HG03342 (cell line): ENCODE measurements around the gene DNM3.

ENCODE experiments used
- ATAC-seq: cut with Tn5 transposase; IDR thresholded peaks from one replicate; pipeline ENCODE4 v1.9.1; 2021; ENCODE audit warnings: mild to moderate bottlenecking, moderate library complexity; ENCODE audit not compliant: unreplicated experiment

The DNM3 gene

GRCh38 chr1:172211221-172211620, 369.9 kb downstream of the DNM3 start:
- no peak for ATAC-seq

GRCh38 chr1:172212124-172212523, 370.8 kb downstream of the DNM3 start:
- ATAC-seq, result no peak

GRCh38 chr1:172215006-172215405, 373.7 kb downstream of the DNM3 start:
- no peak for ATAC-seq

DNA sequence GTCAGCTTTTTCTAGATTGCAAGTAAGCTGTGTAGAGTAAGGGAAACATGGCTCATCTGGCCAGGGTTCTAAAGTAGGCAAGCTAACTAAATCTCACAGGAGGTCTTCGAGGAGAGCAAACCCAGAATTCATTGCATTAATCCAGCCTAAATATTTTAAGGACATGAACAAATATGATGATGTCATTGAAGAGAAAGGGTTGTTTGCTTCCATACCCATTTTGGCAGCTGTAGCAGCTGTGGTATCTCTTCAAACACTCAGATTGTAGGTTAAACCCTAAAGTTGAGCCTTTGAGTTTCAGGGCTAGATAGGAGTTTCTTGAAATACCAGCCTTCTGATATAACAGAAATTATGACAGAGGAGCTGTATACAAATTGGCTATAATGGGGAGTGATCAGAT, 378.7 kb downstream of the DNM3 start:
- ATAC-seq, result no peak

DNA sequence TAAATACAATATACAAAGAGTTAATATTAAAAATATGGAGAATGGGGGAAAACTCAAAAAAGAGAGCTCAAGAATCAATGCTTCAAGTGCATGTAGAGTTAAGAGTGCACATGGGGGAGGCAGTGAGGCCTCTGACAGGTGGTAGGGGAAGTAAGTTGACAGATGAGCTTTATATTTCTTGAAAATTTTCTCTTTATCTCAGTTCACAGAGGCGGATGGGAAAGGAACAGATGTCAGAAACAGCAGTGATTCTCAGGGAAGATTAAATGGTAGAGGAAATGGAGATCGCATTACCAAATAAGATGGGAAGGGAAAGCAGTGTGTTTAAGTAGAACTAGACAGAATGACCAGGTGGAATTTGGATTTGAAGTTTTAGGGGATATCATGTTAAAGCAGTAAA, 379.1 kb downstream of the DNM3 start:
- no peak for ATAC-seq

DNA sequence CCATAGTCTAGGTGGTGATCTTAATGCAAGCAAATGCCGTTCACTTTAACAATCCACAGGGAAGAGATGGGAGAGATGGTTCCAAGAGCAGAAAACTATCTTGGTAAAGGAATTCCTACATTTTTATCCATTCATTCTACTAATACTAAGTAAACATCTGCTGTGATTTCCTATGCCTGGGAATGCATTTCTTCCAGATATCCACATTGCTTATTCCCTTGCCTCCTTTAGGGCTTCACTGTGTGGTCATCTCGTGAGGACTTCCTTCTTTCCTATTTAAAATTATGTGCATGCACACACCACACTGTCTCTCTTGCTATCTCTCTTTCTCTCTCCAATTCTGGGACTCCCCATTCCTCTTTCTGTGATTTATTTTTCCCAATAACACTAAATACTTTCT, 380.1 kb downstream of the DNM3 start:
- ATAC-seq, result no peak

DNA sequence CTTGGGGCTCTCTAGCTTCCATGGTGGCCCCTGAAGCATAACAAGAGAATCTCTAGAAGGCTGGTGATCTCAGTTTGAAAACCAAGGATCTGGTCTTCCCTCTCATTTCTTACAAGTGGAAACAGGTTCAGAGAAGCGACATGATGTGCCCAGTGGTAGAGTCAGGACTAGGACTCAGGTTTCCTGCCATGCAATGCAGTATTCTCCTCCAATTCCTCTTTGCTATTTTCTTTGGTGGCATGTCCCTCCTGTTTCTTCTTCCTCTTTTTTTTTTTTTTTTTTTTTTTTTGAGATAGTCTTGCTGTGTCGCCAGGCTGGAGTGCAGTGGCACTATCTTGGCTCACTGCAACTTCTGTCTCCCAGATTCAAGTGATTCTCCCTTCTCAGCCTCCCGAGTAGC, 383.6 kb downstream of the DNM3 start:
- no peak for ATAC-seq

GRCh38 chr1:172229942-172230341, 388.6 kb downstream of the DNM3 start:
- no peak for ATAC-seq

- ATAC-seq, result no peak
These were observed 389.2 kb downstream of the DNM3 start for GRCh38 chr1:172230526-172230925.

GRCh38 chr1:172236958-172237357, 395.7 kb downstream of the DNM3 start:
- no peak for ATAC-seq

DNA sequence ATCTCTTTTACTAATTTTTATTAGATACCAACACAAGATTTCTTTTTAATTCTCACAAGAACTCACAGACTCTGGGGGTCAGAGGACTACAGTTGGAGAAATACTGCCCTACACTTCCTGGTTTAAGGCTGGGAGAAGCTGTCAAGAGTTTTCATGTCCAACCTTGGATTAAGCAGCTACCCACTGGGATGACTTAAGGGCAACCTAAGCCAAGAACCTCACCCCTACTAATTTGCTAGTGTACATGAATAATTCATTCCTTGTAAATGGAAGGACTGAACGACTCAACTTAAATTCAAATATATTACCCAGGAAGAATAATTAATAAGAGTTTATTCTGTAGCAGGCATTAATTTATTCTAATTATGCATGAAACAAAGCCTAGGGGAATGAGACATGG, 396.9 kb downstream of the DNM3 start:
- no peak for ATAC-seq

- ATAC-seq, result no peak
These were observed 397.7 kb downstream of the DNM3 start for GRCh38 chr1:172238965-172239364.

DNA sequence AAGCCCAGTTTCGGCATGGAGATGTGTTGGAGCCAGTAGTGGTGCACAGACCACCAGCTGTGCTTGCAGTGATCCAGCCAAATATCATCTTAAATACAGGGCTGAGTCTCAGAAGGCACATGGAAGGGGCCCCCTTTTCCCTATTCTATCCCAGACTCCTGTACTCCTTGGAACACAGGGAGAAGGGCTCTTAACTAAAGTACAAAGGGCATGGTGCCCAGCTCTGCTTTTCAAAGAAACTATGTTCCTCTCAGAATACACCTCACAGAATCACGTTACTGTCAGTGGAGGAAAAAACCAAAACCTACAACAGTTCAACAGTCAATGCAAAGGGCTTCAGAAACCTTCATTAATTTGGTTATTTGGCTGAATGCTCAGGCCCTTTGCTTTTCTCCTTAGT, 398.6 kb downstream of the DNM3 start:
- ATAC-seq, result no peak

DNA sequence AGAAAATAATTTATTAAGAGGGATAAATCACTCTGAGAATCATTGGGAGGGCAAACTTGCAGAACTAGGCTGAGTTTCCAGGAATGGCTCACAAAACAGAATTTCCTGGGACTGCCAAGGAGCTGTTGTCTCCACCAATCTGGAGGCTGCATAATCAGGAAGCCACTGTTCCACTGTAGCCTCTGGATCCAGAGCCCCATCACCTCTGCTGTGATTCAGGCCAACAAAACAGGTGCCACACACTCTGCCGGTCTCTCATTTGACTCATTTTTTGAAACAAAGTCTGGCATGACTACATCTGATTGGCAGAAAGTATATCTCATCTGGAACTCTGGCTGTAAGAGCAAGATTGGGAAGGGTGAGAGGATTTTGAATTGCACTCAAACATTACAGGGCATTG, 400.2 kb downstream of the DNM3 start:
- no peak for ATAC-seq

- no peak for ATAC-seq
These were observed 403.6 kb downstream of the DNM3 start for GRCh38 chr1:172244865-172245264.

GRCh38 chr1:172245788-172246187, 404.5 kb downstream of the DNM3 start:
- no peak for ATAC-seq

- no peak for ATAC-seq
These were observed 405.5 kb downstream of the DNM3 start for GRCh38 chr1:172246521-172247390.

DNA sequence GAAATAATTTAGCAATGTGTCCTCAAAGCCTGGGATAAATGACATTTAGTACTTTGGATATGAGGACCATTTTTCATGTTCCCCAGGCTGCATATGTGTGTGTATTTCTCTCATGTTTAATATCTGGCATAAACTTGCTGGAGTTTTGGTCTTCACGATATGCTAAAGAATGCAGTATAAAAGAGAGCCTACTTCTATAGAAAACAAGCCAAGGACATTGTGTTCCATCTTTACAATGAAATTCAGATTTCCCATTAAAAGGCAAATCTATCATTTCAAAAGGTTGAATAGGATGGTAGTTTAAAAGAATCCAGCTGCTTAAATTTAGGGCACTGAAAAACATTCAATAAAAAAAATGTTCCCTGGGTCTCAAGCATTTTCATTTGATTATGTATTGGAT, 410.2 kb downstream of the DNM3 start:
- no peak for ATAC-seq

DNA sequence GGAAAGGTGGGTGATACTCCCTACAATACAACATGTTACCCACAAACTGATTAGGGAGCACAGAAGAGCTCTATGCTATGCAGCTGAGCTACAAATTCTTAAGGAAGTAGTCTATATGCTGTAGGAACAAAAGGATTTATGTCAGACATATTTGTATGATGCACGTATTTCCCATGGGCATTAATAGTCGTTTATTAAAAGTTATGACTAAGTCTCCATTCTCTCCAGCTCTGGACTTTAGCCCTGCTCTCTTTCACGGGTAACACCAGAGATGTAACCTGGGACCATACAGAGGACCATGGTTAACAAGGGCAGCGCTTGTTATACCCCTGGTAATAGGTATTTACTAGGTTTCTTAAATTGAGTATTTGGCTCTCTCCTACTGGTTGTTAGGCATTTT, 411.0 kb downstream of the DNM3 start:
- ATAC-seq, result no peak

GRCh38 chr1:172252958-172253357, 411.7 kb downstream of the DNM3 start:
- ATAC-seq, result no peak

GRCh38 chr1:172254521-172255222, 413.4 kb downstream of the DNM3 start:
- ATAC-seq, result no peak

GRCh38 chr1:172255223-172255560, 413.9 kb downstream of the DNM3 start:
- ATAC-seq, result no peak
